ENCODE data around the gene FAM32A. TPM values are rescaled to one million over a fixed set of nuclear protein-coding genes. Genes with fewer than 3 reads are reported as not detected.

FAM32A gene
- total and polyA plus RNA-seq, 3 donors from 2014 or later = 62.0 to 87.0 (median 71.2) TPM

DNA sequence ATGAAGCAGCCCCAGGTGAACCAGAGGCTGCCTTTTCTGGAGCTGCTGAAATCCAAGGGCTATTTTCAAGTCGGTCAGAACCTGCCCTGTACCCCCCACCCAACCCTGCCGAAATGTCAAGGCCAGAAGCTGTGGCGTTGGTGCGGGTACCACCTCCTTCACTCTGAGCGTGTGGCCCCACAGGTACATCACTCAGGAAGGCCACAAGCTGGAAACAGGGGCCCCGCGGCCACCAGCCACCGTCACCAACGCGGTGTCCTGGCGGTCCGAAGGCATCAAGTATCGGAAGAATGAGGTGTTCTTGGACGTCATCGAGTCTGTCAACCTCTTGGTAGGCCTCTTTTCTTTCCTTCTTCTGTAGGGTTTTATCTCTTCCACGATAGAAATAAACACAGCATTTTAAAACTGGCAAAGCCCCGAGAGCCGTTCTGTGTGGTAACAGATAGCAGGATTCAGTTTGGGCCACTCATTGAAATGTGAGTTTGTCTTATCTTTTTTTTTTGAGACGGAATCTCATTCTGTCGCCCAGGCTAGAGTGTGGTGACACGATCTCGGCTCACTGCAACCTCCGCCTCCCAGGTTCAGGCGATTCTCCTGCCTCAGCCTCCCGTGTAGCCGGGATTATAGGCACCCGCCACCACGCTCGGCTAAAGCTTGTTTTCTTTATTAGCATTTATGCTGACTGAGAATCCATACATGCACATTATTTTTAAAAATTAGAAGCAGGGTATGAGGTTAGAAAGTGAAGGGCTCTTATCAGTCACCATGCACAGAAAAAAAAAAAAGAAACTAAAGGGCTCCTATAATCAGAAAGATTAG lies 23.8 kb downstream of the FAM32A start:
- Histone ChIP-seq H3K4me1 (peaks cover 9% of the 10 kb centered on the region), H3K4me3 (no peak overlapping the region), H3K27ac (no peak overlapping the region), H3K36me3 (ENCODE audit: low read depth, missing control alignments) (no peaks in the 10 kb centered on the region), H3K27me3 (no peaks in the 10 kb centered on the region), H3K9me3 (no peaks in the 10 kb centered on the region)
- intact Hi-C loops (cut with DNase I; ENCODE audit: low total_unique reads) = no loop called here
- no peak for DNase-seq
- WGBS, 2 donors = 93 to 94% methylated on average over 24 to 29 of the region's 29 CpGs
- TF ChIP-seq POLR2A (IDR thresholded peaks at IDR 0.05) = no peak
- TF ChIP-seq, protein P1, sequence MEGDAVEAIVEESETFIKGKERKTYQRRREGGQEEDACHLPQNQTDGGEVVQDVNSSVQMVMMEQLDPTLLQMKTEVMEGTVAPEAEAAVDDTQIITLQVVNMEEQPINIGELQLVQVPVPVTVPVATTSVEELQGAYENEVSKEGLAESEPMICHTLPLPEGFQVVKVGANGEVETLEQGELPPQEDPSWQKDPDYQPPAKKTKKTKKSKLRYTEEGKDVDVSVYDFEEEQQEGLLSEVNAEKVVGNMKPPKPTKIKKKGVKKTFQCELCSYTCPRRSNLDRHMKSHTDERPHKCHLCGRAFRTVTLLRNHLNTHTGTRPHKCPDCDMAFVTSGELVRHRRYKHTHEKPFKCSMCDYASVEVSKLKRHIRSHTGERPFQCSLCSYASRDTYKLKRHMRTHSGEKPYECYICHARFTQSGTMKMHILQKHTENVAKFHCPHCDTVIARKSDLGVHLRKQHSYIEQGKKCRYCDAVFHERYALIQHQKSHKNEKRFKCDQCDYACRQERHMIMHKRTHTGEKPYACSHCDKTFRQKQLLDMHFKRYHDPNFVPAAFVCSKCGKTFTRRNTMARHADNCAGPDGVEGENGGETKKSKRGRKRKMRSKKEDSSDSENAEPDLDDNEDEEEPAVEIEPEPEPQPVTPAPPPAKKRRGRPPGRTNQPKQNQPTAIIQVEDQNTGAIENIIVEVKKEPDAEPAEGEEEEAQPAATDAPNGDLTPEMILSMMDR (IDR thresholded peaks at IDR 0.05) = no peak

DNA sequence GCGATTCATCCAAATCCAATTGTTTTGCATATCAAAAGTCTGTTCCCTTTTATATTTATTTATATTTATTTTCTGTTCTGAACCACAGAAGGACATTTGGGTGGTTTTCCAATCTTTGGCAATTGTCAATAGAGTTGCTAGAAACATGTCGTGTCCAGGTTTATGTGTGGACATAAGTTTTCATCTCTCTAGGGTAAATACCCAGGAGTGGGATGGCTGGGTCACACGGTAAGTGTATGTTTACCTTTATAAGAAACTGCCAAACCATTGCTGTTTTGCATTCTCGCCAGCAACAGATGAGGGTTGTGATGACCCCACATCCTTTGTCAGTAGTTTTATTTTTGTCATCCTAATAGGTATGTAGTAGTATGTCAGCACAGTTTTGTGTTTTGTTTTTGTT lies 25.0 kb downstream of the FAM32A start:
- intact Hi-C loops (cut with DNase I; ENCODE audit: low total_unique reads) = no loop called here
- Histone ChIP-seq H3K4me3 (no peak overlapping the region), H3K36me3 (ENCODE audit: low read depth, missing control alignments) (no peaks in the 10 kb centered on the region), H3K27me3 (no peaks in the 10 kb centered on the region), H3K4me1 (peaks cover 6% of the 10 kb centered on the region), H3K27ac (no peak overlapping the region), H3K9me3 (no peaks in the 10 kb centered on the region)
- no peak for DNase-seq
- TF ChIP-seq, protein P1 (IDR thresholded peaks at IDR 0.05) = no peak
- no peak for TF ChIP-seq POLR2A (IDR thresholded peaks at IDR 0.05)
- WGBS, 2 donors = 92 to 95% methylated on average over 4 of the region's 4 CpGs

DNA sequence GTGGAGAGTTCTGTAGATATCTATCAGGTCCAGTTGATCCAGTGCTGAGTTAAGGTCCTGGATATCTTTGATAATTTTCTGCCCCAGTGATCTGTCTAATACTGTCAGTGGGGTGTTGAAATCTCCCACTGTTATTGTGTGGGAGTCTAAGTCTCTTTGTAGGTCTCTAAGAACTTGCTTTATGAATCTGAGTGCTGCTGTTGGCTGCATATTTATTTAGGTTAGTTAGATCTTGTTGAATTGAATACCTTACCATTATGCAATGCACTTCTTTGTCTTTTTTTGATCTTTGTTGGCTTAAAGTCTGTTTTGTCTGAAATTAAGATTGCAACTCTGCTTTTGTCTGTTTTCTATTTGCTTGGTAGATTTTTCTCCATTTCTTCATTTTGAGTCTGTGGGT lies 27.9 kb downstream of the FAM32A start:
- no peaks in the 10 kb centered on the region for H3K36me3 ChIP-seq (ENCODE audit: low read depth, missing control alignments)
- H3K27me3 ChIP-seq = no peaks in the 10 kb centered on the region
- no peak overlapping the region for H3K4me3 ChIP-seq
- DNase-seq = no peak
- no peak overlapping the region for H3K27ac ChIP-seq
- intact Hi-C loops (cut with DNase I; ENCODE audit: low total_unique reads) = no loop called here
- TF ChIP-seq, protein P1 (IDR thresholded peaks at IDR 0.05) = no peak
- no peaks in the 10 kb centered on the region for H3K4me1 ChIP-seq
- H3K9me3 ChIP-seq = no peaks in the 10 kb centered on the region

DNA sequence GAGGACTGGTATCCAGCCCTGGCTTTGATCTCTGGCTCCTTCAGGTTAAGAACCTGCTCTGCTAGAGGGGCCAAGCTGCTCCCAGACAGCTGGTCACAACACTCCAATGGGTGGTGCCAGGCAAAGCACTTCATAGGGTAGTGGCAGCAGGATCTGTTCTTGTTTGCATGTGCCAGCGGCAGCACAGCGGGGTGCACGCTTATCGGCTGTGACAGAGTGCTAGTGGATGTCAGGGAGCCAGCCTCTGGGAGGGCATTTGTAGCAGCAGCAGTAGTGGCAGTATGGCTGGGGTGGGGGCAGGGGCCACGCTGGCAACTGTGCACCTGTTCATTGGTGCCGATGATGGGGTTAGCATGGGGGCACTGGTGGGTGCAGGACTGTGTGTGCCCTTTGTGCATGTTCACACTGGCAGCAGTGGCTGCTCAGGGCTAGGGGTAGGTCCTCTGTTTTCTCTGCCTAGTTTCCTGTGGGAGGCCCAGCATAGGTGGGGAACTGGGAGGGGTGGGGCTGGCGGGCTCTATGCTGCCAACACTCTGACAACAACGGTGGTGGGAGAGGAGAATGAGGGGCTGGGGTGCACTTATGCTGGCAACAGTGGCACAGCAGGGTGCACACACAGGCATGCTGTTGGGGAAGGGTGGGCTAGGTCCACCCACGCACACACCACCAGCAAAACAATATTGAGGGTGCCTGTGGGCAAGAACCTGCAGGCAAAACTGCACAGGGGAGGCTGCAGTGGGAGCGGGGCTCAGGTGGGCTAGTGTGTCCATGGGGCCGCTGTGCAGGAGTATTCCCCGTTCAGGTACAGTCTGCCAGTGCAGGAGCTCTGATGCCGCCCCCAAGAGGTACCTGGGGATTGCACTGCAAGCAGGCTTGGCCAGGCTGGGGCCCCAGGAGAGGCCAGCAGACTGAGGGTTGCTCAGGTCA lies 31.8 kb downstream of the FAM32A start:
- Histone ChIP-seq H3K27ac (no peak overlapping the region), H3K27me3 (no peaks in the 10 kb centered on the region), H3K4me1 (no peaks in the 10 kb centered on the region), H3K4me3 (no peak overlapping the region), H3K36me3 (ENCODE audit: low read depth, missing control alignments) (no peaks in the 10 kb centered on the region), H3K9me3 (no peaks in the 10 kb centered on the region)
- intact Hi-C loops (cut with DNase I; ENCODE audit: low total_unique reads) = no loop called here
- DNase-seq = no peak
- WGBS, 2 donors = 90 to 94% methylated on average over 12 to 13 of the region's 13 CpGs
- no peak for TF ChIP-seq POLR2A (IDR thresholded peaks at IDR 0.05)
- TF ChIP-seq, protein P1 (IDR thresholded peaks at IDR 0.05) = no peak

Measured in testis (tissue), 3 donors.